MM.1S (cell line): Measurements from ENCODE around the gene ZNF587.
"Not testable (repeated sequence)": the region's sequence is repeated elsewhere in the genome, so short reads cannot be mapped to it uniquely, and the experiment has no call there.

Source experiments
- EZH2phosphoT487 ChIP-seq: fragments of 300-600 bp; sonication (generic); IDR thresholded peaks from 2 replicates; pipeline ENCODE4 v1.6.1; 2018; ENCODE audit warnings: antibody characterized with exemption, low read length
- TF ChIP-seq, protein P1 (sequence below): fragments of 300-600 bp; sonication (generic); IDR thresholded peaks from 2 replicates; pipeline ENCODE4 v1.5.1; 2016; ENCODE audit warnings: antibody characterized with exemption, low read length, mixed read lengths

DNA sequence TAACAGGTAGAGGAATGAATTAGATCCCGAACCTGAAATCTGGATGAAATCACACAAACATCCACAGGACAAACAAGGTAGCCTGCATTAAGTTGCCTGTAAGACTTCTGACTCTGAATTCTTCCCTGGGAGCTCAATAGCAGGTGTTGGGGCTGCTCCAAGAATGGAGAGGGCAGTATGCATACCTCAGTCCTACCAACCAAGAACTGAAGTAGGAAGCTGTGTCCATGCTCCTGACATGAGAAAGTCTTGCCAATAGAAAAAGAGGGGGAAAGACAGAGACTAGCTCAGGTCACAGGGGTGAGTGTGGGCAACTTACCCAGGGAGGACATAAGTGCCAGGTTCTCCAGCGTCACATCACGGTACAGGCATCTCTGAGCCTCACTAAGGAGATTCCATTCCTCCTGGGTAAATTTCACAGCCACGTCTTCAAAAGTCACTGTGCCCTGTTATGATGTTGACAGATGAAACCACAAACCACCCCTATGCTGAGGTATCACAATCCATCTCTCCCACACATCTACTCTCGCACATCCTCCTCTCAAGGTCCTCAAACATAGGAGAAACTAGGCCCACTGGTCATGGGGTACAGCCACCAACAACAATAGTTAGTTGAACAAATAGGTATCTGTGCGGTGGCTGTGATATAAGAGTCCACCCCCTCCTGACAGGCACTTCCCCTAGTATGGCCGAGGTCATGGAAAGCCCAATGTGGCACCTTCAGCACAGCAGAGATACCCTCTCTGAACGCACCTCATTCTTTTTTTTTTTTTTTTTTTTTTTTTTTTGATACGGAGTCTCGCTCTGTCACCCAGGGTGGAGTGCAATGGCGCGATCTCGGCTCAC is 36.5 kb upstream of the ZNF587 start:
- TF ChIP-seq, protein P1, sequence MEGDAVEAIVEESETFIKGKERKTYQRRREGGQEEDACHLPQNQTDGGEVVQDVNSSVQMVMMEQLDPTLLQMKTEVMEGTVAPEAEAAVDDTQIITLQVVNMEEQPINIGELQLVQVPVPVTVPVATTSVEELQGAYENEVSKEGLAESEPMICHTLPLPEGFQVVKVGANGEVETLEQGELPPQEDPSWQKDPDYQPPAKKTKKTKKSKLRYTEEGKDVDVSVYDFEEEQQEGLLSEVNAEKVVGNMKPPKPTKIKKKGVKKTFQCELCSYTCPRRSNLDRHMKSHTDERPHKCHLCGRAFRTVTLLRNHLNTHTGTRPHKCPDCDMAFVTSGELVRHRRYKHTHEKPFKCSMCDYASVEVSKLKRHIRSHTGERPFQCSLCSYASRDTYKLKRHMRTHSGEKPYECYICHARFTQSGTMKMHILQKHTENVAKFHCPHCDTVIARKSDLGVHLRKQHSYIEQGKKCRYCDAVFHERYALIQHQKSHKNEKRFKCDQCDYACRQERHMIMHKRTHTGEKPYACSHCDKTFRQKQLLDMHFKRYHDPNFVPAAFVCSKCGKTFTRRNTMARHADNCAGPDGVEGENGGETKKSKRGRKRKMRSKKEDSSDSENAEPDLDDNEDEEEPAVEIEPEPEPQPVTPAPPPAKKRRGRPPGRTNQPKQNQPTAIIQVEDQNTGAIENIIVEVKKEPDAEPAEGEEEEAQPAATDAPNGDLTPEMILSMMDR, result not testable (repeated sequence)
- TF ChIP-seq EZH2phosphoT487, result not testable (repeated sequence)
